C4-2B (cell line): ENCODE data around the gene APCDD1.
"Not testable (repeated sequence)": the region's sequence is repeated elsewhere in the genome, so short reads cannot be mapped to it uniquely, and the experiment has no call there.

ENCODE experiments used
- H3K27ac ChIP-seq: fragments of 450-650 bp; 2 replicates; pipeline ENCODE4 v1.5.1; 2017
- ZFX ChIP-seq: fragments of 450-650 bp; IDR thresholded peaks from 2 replicates; pipeline ENCODE4 v1.6.1; 2017
- TF ChIP-seq, protein P1 (sequence below): fragments of 450-650 bp; conservative IDR thresholded peaks from 2 replicates; pipeline ENCODE4 v1.5.1; 2017; ENCODE audit warnings: mild to moderate bottlenecking

APCDD1 gene

DNA sequence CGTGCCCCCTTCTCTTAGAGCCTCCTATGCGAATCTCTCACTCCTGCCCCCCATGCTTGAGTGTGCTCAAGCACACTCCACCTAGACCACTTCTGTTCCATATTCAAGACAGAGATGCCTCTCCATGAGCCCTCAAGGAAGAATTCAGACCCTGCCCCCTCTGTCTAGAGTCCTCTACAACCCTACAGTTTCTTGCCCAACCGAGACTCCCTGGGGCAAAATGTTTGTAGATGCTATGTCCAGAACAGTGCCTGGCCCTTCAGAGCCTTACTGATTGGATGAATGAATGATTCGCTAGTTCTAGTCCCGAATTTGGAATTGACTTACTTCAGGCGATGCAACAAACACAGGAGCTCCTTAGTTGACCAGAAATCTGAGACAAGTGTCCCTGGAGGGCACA is 8.7 kb downstream of the APCDD1 start:
- no peak overlapping the region for H3K27ac ChIP-seq
- TF ChIP-seq ZFX = no peak

DNA sequence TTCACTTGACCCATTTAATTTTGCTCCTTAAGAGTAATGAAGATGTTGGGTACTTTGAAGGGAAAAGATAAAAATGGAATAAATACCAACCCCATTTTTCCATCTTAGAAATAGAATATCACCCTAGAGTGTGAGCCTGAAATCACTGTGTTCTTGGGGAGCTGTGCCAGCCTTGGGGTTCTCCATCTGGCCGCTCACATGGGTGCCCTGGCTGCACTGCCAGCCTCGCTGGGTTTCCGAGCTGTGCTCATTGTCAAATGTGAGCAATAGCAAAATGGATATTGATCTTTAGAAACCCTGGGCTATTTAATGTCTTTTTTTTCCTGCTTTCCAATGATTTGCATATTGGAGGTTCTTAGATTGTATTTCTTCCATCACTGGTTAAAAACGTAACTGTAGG is 9.3 kb downstream of the APCDD1 start:
- no peak overlapping the region for H3K27ac ChIP-seq
- TF ChIP-seq ZFX = no peak
- TF ChIP-seq, protein P1, sequence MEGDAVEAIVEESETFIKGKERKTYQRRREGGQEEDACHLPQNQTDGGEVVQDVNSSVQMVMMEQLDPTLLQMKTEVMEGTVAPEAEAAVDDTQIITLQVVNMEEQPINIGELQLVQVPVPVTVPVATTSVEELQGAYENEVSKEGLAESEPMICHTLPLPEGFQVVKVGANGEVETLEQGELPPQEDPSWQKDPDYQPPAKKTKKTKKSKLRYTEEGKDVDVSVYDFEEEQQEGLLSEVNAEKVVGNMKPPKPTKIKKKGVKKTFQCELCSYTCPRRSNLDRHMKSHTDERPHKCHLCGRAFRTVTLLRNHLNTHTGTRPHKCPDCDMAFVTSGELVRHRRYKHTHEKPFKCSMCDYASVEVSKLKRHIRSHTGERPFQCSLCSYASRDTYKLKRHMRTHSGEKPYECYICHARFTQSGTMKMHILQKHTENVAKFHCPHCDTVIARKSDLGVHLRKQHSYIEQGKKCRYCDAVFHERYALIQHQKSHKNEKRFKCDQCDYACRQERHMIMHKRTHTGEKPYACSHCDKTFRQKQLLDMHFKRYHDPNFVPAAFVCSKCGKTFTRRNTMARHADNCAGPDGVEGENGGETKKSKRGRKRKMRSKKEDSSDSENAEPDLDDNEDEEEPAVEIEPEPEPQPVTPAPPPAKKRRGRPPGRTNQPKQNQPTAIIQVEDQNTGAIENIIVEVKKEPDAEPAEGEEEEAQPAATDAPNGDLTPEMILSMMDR = no peak

DNA sequence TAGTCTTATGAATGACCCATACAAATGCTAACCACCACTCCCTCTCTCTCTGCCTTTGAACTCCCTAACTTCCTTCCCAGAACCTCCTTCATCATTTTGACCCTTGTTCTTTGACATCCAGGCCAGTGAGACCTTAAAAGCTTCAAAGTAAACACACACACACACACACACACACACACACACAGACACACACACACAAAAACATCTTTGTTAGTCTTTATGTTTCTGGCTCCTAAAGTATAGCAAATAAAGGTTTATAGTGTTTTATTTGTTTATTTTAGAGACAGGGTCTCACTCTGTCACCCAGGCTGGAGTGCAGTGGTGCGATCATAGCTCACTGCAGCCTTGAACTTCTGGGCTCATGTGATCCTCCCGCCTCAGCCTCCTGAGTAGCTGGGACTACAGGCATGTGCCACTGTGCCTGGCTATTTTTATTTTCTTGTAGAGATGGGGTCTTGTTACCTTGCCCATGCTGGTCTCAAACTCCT is 9.8 kb downstream of the APCDD1 start:
- H3K27ac ChIP-seq = not testable (repeated sequence)

DNA sequence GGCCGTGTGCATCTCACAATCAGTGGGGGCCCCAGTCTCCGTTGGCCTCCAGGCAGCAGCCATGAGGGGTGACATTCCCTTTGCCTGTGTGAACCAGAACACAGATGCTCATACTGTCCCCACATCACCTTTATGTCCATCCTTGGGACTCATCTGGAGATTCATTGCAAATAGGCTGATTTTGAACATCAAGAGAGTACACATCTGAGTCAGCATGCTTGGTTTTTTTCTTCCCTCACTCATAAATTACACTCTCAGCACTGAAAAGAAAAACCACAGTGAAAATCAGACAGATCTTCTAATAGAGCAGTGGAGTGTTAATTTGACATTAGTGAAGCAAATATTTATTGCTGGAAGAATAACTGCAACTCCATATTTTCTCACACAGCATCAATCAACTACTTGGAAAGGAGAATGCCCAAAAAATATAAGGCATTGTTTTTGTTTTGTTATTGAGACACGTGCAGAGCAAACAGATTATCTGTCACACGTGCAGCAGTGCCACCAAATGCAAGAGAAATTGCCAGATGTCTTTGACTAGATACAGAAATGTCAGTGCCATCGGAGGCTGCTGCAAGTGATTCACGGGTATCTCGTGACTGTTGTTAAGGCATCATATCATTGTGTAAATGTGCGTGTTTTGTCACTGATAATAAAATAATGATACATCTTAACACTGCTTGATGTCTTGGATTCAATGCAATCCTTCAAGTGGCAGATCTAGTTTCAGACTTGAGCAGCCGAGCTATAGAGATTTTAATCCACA is 10.9 kb downstream of the APCDD1 start:
- no peak overlapping the region for H3K27ac ChIP-seq
- no peak for TF ChIP-seq ZFX
- TF ChIP-seq, protein P1 = no peak

DNA sequence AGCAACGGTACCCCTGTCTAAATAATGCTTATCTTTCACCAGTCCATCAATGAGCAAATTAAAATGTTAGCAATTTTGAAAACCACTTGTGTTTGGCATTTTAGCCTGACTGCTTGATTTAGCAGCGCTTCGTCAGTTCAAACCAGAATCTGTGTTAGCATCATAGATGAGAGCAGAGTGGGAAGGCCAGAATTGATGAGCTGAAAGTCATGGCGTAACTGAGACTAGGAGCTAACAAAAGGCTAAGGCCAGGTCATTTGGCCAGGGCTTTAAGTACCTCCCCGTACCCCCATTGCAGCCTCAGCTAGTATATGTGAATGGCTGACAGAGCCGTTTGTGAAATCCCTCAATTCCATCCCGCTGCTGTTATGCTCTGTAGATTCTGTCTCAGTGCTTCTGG is 16.0 kb downstream of the APCDD1 start:
- TF ChIP-seq, protein P1 = no peak

DNA sequence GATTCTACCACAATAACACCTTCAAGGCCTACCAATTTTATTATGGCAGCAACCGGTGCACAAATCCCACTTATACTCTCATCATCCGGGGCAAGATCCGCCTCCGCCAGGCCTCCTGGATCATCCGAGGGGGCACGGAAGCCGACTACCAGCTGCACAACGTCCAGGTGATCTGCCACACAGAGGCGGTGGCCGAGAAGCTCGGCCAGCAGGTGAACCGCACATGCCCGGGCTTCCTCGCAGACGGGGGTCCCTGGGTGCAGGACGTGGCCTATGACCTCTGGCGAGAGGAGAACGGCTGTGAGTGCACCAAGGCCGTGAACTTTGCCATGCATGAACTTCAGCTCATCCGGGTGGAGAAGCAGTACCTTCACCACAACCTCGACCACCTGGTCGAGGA is 17.1 kb downstream of the APCDD1 start:
- no peak for TF ChIP-seq ZFX
- H3K27ac ChIP-seq = no peak overlapping the region

More for the DNA sequence above, 16.0 kb downstream of the APCDD1 start:
- no peak overlapping the region for H3K27ac ChIP-seq

DNA sequence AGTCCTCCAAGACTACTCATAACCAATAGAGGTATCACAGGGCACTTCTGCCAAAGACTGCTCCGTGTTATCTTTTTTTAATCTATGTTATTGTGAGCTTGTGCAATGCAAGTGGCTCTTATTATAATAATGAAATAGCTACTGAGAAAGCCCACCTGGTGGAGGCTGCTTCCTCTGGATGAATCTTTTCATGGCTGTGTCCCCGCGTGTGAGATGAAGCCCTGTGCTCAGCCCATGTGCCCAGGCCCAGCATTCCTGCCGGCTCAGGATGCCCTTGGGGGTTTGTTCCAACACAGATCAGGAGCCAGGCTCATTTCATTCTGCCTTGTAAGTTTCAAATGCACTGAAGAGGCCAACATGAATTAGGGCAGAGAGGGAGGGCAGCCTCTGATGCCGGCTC is 18.7 kb downstream of the APCDD1 start:
- no peak overlapping the region for H3K27ac ChIP-seq

DNA sequence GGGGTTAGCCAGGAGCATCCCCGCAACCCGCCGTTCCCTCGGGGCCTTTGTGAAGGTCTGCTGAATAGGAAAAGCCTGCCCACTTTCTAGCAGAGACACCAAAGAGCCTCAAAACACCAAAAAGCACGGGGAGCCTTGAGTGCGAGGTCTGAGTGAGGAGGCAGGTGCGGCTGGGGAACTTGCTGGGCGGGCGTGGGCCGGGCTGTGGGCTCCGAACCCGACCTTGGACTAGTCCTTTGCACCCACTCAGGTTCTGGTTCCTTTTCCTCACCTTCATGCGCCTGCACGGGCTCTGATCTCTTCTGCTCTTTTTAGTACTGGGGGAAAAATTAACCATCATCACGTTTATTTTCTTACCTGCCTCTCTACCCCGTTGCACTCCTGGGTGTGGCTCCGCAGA is 19.9 kb downstream of the APCDD1 start:
- TF ChIP-seq, protein P1 = no peak
- no peak for TF ChIP-seq ZFX
- no peak overlapping the region for H3K27ac ChIP-seq

More for the DNA sequence above, 18.7 kb downstream of the APCDD1 start:
- TF ChIP-seq, protein P1 = no peak
- TF ChIP-seq ZFX = no peak

DNA sequence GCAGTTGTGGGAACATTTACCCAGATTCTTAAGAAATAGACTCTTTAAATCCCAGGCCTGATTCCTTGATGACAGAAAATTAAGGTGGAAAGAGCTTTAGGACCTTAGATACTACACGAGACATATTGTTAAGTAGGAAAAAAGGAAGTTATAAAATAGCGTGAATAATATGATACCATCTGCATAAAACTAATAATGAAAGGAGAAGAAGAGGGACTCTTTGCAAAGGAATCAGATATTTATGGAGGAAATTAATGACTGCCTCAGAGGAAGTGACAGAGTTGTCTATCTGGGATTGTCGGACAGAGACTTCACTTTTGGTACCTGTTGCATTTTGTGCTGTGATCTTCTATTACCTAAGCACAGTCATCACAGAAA is 20.8 kb downstream of the APCDD1 start:
- no peak for TF ChIP-seq ZFX
- TF ChIP-seq, protein P1 = no peak
- H3K27ac ChIP-seq = no peak overlapping the region
